Stimulated activated CD8-positive, alpha-beta memory T cell treated with anti-CD3 and anti-CD28 coated beads, Interleukin-12 subunit alpha, Interleukin-12 subunit beta, amount 100 ng/mL, for 24 hours (primary cell): ENCODE measurements around the gene CORT.
A peak's percentile ranks its signal among the peaks of the same experiment; 100 is the strongest.

Source experiments
- DNase-seq: peaks from one replicate; pipeline ENCODE4 v3.0.0-alpha.2; 2020; ENCODE audit errors: extremely low read depth

Gene CORT

GRCh38 chr1:10474613-10475507 lies 25.0 kb downstream of the CORT start, which contains the start of gene PEX14:
Gene PEX14, plus strand, starts transcription at chr1:10474950. Its CDS starts 17 bp downstream, at chr1:10474967.
- DNase-seq = peak; percentile 73

DNA sequence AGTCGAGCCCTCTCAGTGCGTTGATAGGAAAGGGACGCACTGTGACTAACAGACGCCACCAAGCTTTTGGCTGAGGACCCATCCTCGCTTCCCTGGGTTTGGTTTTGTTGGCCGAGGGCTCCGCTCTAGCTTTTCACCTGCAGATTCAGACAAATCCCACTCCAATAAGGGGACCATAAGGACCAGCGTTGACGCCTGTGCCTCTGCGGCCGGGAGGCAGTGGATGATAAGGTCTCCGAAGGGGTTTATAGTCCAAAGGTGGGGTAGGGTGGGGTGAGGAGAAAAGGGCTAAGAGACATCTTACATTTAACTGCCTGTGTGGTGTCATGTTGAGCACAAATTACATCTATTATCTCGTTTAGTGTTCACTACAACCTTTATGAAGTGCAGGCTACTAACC lies 25.7 kb downstream of the CORT start:
- no peak for DNase-seq

GRCh38 chr1:10479296-10479695 lies 29.5 kb downstream of the CORT start:
- no peak for DNase-seq

GRCh38 chr1:10480614-10481013 lies 30.8 kb downstream of the CORT start:
- DNase-seq = no peak

GRCh38 chr1:10484521-10484920 lies 34.7 kb downstream of the CORT start:
- DNase-seq = no peak

DNA sequence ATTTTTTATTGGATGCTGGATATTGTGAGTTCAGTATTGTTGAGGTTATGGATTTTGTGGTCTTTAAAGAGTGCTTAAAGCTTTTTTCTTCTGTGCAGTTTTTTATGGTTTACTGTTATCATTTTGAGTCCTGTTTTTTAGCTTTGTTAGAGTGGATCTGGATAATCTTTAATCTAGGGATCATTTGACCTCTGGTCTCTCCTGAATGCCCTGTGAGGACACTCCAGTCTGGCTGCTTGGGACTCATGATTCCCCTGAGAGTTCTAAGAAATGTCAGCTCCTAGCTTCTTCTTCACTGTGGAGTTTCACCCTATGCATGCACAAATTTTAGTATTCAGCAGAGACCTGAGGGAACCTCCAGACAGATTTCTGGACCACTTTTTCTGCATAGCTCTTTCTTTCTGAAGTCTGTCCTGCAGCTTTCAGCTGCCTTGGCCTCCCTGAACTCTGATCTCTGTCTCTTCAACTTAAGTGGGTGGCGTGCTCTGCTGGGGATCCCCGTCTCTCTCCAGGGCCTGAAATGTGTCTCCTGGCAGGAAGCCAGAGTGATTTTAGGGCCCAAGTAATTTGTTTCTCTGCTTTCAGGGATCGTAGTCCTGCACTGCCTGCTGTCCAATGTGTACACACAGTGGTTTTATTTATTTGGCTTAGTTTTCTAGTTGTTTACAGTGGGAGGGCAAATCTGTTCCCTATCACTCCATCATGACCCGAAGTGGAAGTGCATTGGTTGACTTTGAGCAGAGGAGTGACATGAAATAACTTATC lies 39.6 kb downstream of the CORT start:
- no peak for DNase-seq

DNA sequence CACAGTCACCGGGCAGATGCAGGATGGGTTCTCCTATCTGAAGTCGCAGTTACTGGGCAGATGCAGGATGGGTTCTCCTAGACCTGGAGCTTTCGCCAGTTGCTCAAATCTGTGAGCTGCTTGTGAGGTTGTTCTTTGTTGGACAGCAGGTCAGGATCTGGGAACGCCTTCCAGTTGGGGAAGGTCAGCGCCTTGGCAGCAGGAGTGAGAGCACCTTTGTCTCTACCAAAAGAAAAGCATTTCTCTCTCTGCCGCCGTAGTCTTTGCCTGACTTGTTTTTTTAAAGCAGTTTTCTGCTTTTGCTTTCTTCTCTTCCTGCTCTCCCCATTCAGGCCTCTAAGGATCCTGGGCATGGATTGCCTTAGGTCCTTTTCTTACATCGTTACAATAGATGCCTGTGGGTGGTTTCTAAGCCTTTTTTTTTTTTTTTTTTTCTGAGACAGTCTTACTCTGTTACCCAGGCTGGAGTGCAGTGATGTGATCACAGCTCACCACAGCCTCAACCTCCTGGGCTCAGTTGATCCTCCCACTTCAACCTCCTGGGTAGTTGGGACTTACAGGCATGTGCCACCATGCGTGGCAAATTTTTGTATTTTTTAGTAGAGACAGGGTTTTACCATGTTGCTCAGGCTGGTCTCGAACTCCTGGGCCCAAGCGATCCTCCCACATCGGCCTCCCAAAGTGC lies 40.6 kb downstream of the CORT start:
- no peak for DNase-seq

- DNase-seq = no peak
These were observed 44.6 kb downstream of the CORT start for GRCh38 chr1:10494418-10494753.

- DNase-seq = peak; percentile 51
These were observed 45.1 kb downstream of the CORT start for GRCh38 chr1:10494754-10495474.

GRCh38 chr1:10495475-10495817 lies 45.6 kb downstream of the CORT start:
- no peak for DNase-seq

DNA sequence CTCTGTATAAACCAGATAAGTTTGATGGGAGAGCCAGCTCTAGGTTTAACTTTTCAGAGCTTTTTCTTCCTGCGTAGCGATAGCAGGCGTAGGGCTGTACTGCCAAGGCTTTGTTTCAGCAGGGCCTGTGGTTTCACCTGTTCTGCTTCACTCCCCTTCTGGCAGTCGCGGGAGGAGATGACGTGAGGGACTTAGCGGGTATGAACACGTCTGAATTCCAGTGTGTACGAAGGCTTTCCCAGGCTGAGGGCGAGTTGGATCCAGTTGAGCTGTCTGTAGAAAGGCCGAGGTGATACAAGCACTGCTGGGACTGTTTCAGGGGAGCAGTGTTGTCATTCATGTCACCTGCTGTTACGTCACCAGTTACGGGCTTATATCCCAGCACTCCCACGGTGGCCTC lies 46.1 kb downstream of the CORT start:
- no peak for DNase-seq

GRCh38 chr1:10497109-10497508 lies 47.3 kb downstream of the CORT start:
- no peak for DNase-seq

DNA sequence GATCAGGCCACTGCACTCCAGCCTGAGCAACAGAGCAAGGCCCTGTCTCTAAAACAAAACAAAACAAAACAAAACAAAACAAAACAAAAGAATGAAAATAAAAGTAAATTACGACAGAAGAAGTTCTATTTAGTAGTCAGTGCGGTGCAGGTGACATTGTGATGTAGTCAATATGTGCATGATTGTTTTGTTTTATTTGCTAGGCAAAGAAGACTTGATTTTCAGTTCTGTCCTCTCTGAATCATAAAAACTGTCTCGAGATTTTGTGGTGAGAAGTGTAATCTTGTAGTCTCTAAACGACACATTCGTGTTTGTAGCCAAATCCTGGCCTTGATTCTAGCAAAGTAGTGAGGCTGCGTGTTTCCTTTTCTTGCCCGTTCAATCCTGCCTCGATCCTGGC lies 48.4 kb downstream of the CORT start:
- DNase-seq = no peak
